HG03575 (cell line): ENCODE results near the gene TBC1D9B.

Experiments used
- ATAC-seq: cut with Tn5 transposase; IDR thresholded peaks from one replicate; pipeline ENCODE4 v1.9.1; 2021; ENCODE audit not compliant: unreplicated experiment, insufficient number of reproducible peaks, low FRiP score; ENCODE audit errors: extremely low read depth

Gene TBC1D9B

DNA sequence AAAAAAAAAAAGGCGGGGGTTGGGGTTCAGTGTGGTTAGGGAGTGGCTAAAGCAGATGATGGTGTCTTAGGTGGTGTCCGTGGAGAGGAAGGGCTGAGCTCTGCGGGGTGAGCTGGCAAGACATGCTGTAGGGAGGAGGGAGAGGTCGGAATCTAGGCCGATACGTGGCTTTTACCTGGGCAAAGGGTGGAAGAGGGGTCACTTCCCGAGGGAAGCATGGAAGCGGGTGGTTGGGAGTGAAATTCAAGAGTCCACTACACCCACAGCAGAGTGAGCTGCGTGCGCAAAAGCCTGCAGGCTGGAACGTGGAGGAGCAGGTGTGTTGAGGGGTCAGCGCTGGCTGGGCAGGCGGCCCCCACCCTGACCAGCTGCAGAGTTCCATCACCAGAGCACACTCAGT, 17.8 kb downstream of the TBC1D9B start:
- no peak for ATAC-seq

- ATAC-seq, result no peak
Measured at GRCh38 chr5:179887802-179888201, 19.9 kb downstream of the TBC1D9B start.

GRCh38 chr5:179887095-179887494, 20.6 kb downstream of the TBC1D9B start:
- ATAC-seq, result no peak

GRCh38 chr5:179886190-179886911, 21.3 kb downstream of the TBC1D9B start:
- no peak for ATAC-seq

DNA sequence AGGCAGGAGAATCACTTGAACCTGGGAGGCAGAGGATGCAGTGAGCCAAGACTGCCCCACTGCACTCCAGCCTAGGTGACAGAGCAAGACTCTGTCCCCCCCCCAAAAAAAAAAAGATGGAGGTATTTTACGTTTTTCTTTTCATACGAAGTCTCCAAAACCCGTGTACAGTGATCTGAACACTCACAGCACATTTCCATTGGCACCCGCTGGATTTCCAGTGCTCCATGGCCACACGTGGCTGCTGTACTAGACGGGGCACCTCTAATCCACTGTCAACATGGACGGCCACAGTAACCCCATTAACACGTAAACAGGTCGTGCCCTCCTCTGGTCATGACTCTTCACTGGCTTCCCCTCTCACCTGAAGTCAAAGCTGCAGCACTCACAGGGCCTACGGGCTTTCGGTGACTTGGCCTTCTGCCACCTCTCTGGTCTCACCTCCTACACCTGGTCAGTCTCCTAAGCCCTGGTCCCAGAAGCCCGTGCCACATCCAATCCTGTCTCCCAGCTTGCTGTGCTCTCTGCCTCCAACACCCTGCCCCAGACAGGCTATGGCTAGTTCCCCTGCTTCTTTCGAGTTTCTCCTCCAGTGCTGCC, 22.1 kb downstream of the TBC1D9B start:
- no peak for ATAC-seq

DNA sequence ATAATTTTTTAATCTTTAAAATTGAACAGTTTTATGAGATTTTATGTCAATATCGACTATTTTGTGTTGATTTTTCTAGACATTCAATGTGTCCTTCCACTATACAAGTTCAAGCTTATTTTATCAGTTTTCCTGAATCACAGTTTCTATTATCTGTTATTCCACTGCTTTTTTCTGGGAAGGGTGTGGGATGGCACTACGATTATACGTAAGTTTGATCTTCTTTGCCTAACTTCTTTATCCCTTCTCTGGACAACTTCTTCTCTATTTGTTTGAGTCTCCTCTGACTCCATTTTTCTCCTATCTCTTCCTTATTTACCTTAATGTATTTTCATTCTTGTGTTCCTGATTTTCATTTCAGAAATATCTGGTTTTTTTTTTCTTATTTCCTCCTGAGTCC, 24.5 kb downstream of the TBC1D9B start:
- ATAC-seq, result no peak

GRCh38 chr5:179882338-179882737, 25.4 kb downstream of the TBC1D9B start:
- no peak for ATAC-seq

DNA sequence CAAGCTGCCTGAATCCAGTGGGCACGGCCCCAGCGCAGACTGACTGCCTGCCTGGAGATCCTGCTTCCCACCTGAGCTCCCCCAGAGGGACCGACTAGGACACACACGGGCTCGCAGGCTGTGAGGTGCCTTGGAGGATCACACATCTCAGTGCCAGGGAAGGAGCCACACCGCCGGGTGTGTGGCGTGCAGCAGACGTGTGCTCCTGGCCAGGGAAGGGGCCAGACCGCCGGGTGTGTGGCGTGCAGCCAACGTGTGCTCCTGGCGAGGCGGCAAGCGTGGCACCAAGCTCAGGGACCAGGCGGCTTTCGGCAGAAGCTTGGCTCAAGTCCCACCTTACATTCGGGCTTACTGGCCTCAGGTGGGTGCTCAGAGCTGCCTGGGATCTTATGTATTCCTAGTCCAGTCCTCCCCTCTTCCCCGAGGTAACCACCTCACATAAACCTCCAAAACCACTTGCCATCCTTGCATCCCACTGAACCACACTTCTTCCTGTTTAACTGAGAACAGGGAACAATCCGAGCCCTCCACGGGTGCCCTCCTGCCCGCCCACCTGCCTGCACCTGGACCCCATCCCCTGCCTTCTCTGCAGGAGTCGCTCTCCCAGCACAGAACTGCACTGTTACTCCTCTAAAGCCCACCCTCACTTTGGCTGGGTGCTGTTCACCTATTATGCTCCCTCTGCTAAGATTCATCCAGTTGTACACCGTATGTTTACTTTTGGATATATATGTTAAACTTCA, 26.7 kb downstream of the TBC1D9B start:
- no peak for ATAC-seq

- no peak for ATAC-seq
Measured at GRCh38 chr5:179880066-179880650, 27.5 kb downstream of the TBC1D9B start.

DNA sequence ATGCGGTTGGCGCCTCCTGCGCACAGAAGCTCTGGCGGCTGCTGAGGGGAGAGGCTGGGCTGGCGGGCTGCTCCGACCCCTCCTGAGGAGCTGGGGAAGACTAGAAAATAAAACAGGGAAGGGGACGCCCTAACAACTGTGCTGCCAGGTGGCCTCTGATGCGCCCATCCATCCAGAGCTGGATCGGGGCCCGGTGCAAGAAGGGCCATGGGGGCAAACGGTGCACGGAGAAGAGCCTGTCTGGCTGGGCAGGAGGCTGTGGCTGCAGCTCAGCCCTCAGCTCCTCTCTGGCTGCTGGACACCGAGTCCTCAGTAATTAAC, 28.0 kb downstream of the TBC1D9B start:
- no peak for ATAC-seq

GRCh38 chr5:179879003-179879689, 28.6 kb downstream of the TBC1D9B start:
- ATAC-seq, result no peak

DNA sequence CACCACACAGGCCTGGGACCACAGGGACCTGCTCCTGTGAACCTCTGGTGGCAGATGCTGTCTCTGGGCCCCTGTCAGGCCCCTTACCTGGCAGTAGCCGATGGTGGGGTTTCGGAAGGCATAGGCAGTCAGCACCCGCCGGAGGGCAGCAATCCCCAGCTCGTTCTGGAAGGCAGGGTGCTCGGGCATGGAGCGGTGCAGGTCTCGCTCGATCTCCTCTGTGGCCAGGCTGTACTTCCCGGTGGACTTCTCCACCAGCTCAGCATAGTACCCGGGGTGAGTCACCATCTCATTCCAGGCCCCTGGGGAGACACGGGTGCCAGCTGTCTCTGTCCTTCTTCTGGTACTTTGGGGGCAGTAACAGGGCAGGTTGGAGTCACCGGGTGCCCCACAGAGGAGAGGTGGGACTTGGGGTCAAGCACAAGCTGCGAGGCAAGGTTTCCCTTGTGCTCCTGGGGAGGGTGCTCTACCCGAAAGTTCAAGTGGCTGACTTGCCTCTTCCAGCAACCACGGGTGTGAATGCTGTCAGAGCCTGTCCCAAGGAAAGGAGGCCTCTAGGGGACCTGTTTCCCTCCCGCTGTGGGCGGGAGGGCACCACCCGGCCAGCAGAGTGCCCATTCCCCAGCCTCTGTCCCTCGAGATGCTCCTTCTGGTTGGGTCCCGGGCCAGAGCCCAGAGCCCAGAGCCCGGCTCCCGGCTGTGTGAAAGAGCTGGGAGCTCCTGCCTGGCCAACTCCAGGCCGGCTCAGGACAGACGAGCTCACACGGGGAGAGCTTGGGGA, 29.3 kb downstream of the TBC1D9B start:
- ATAC-seq, result no peak

DNA sequence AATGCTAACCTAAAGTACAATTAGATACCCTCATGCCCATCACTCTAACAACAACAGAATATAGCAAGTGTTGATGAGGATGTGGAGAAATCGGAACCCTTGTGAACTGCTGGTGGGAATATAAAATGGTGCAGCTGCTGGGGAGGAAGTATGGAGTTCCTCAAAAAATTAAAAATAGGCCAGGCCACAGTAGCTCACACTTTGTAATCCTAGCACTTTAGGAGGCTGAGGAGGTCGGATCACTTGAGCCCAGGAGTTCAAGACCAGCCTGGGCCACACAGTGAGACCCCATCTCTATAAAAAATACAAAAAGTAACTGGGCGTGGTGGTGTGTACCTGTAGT, 31.1 kb downstream of the TBC1D9B start:
- ATAC-seq, result no peak

DNA sequence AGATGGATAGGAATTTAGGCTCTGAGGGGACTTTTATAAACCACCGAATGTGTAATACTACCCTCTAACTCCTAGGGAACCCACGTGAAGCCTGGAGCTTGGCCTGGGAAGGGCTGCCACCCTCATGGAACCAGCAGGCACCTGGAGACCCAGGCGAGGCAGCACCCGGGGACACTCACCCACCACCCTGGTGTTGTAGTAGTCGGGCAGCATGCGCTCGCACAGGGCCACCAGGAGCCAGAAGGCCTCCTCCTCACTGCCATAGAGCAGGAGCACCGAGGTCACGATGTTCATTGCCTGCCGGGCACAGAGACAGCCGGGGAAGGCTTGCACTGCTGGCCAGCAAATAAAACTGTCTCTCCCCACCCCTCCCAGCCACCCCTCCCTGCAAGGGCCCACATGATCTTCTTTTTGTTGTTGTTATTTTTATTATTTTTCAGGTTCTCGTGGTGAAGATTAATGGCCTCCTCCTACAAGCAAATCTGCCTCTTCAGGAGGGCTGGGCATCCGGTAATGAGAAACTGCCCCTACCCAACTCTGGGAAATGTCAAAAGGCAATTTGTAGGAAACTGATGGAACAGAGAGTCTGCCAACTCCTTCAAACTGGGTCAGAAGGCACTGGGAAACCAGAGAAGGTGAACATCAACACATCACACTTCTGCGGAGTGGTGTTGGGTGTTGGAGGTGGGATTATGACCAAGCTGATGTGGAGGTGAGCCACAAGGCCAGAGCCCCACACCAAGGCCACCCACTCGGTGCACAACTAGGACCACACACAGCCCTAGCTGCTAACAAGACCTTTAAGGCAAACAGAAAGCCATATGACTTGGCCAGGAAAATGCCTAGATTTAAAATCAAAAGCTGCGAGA, 31.7 kb downstream of the TBC1D9B start:
- no peak for ATAC-seq

GRCh38 chr5:179874536-179875292, 33.0 kb downstream of the TBC1D9B start:
- no peak for ATAC-seq

DNA sequence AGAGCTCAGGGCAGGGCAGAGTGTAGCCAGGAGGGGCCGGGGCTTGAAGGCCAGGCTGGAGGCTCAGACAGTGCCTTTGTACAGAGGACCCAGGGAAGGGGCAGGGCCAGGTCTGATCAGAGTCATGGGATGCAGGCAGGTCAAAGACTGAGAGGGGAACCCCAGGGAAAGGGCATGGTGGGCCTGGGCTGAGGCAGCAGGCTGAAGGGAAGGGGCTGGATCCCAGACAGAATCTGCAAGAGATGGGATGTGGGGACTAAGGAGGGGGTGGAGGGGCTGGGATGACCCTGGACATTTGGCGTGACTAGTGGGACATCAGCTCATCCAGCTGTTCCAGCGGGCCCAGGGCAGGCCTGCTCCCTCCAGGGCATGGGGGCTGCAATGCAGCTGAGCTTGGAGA, 33.6 kb downstream of the TBC1D9B start:
- no peak for ATAC-seq

GRCh38 chr5:179873588-179874110, 34.0 kb downstream of the TBC1D9B start:
- ATAC-seq, result no peak
